PFSK-1 (cell line): ENCODE results near the gene PPARA.

Experiments used
- FOXP2 ChIP-seq: optimal IDR thresholded peaks from 2 replicates; pipeline ENCODE3; 2011; ENCODE audit warnings: borderline replicate concordance, control low read depth, inconsistent platforms; ENCODE audit not compliant: insufficient read depth; ENCODE audit errors: extremely low read length, extremely low read depth
- POLR2AphosphoS5 ChIP-seq: IDR thresholded peaks from 2 replicates; pipeline ENCODE4 v1.6.1; 2012; ENCODE audit warnings: low read depth, mild to moderate bottlenecking, control low read depth, low read length, moderate library complexity
- REST ChIP-seq, 2 experiments: IDR thresholded peaks; 2 replicates each; pipeline versions ENCODE4 v1.6.1 to v1.8.0; 2011 to 2012; ENCODE audit warnings: low read depth in 2 of 2, low read length in 2 of 2, control low read depth in 1 of 2, inconsistent platforms in 1 of 2, mild to moderate bottlenecking in 1 of 2, moderate library complexity in 1 of 2; ENCODE audit not compliant: insufficient read depth in 1 of 2
- SIN3A ChIP-seq: IDR thresholded peaks from 2 replicates; pipeline ENCODE4 v1.6.1; 2012; ENCODE audit warnings: mild to moderate bottlenecking, low read length, moderate library complexity, borderline replicate concordance; ENCODE audit not compliant: insufficient read depth
- TAF1 ChIP-seq: IDR thresholded peaks from 2 replicates; pipeline ENCODE4 v1.6.1; 2012; ENCODE audit warnings: low read length, control low read depth, borderline replicate concordance; ENCODE audit not compliant: insufficient read depth

PPARA gene

GRCh38 chr22:46113910-46114517, 36.3 kb upstream of the PPARA start:
- TF ChIP-seq FOXP2: no peak
- no peak for TF ChIP-seq TAF1
- TF ChIP-seq REST (IDR thresholded peaks at IDR 0.05; ENCODE audit: insufficient read depth in 1 of 2, low read depth in 2 of 2, low read length in 2 of 2): no peak
- TF ChIP-seq SIN3A: no peak
- no peak for TF ChIP-seq POLR2AphosphoS5

GRCh38 chr22:46114518-46115387, 35.6 kb upstream of the PPARA start:
- TF ChIP-seq REST (IDR thresholded peaks at IDR 0.05; ENCODE audit: insufficient read depth in 1 of 2, low read depth in 2 of 2, low read length in 2 of 2): no peak
- TF ChIP-seq SIN3A: no peak
- 0 out of 2 replicates have a peak, but pooled peaks have one; percentile 3 for TF ChIP-seq POLR2AphosphoS5
- TF ChIP-seq TAF1: no peak

- no peak for TF ChIP-seq REST (IDR thresholded peaks at IDR 0.05; ENCODE audit: insufficient read depth in 1 of 2, low read depth in 2 of 2, low read length in 2 of 2)
- no peak for TF ChIP-seq SIN3A
- no peak for TF ChIP-seq FOXP2
- no peak for TF ChIP-seq POLR2AphosphoS5
- no peak for TF ChIP-seq TAF1
Measured at GRCh38 chr22:46115388-46115678, 35.0 kb upstream of the PPARA start.

GRCh38 chr22:46115755-46116490, 34.4 kb upstream of the PPARA start:
- TF ChIP-seq POLR2AphosphoS5 (no peak), SIN3A (no peak), TAF1 (no peak), FOXP2 (no peak), REST (IDR thresholded peaks at IDR 0.05; ENCODE audit: insufficient read depth in 1 of 2, low read depth in 2 of 2, low read length in 2 of 2) (no peak)
